ENCODE data around the gene KIAA0753.
"Not testable (repeated sequence)": the region's sequence is repeated elsewhere in the genome, so short reads cannot be mapped to it uniquely, and the experiment has no call there.

Gene KIAA0753

GRCh38 chr17:6611231-6611630 is 29.3 kb downstream of the KIAA0753 start:
- Histone ChIP-seq H3K4me3 (ENCODE audit: low read length) (no peak overlapping the region), H3K9ac (ENCODE audit: low read depth, low read length) (no peak overlapping the region), H3K9me3 (ENCODE audit: insufficient read depth, low read depth, low read length) (no peaks in the 10 kb centered on the region), H3K27me3 (ENCODE audit: insufficient read depth, low read length) (no peaks in the 10 kb centered on the region), H3K4me1 (ENCODE audit: insufficient read depth, low read length) (no peaks in the 10 kb centered on the region), H3K27ac (ENCODE audit: low read depth, low read length) (no peak overlapping the region), H3K36me3 (ENCODE audit: insufficient read depth, low read length) (peaks cover 85% of the 10 kb centered on the region)
- 95% methylated on average over 4 of the region's 4 CpGs for WGBS

GRCh38 chr17:6610011-6610410 is 30.5 kb downstream of the KIAA0753 start:
- Histone ChIP-seq H3K27me3 (ENCODE audit: insufficient read depth, low read length) (no peaks in the 10 kb centered on the region), H3K4me1 (ENCODE audit: insufficient read depth, low read length) (no peaks in the 10 kb centered on the region), H3K36me3 (ENCODE audit: insufficient read depth, low read length) (peaks cover 86% of the 10 kb centered on the region), H3K9me3 (ENCODE audit: insufficient read depth, low read depth, low read length) (no peaks in the 10 kb centered on the region), H3K27ac (ENCODE audit: low read depth, low read length) (no peak overlapping the region), H3K9ac (ENCODE audit: low read depth, low read length) (no peak overlapping the region), H3K4me3 (ENCODE audit: low read length) (no peak overlapping the region)
- WGBS = 95% methylated on average over 4 of the region's 5 CpGs

- H3K9ac ChIP-seq (ENCODE audit: low read depth, low read length) = no peak overlapping the region
- WGBS = 97% methylated on average over 3 of the region's 3 CpGs
- no peaks in the 10 kb centered on the region for H3K9me3 ChIP-seq (ENCODE audit: insufficient read depth, low read depth, low read length)
- H3K27ac ChIP-seq (ENCODE audit: low read depth, low read length) = no peak overlapping the region
- H3K36me3 ChIP-seq (ENCODE audit: insufficient read depth, low read length) = peaks cover 89% of the 10 kb centered on the region
- no peak overlapping the region for H3K4me3 ChIP-seq (ENCODE audit: low read length)
- no peaks in the 10 kb centered on the region for H3K27me3 ChIP-seq (ENCODE audit: insufficient read depth, low read length)
- no peaks in the 10 kb centered on the region for H3K4me1 ChIP-seq (ENCODE audit: insufficient read depth, low read length)
Observed at GRCh38 chr17:6608321-6608720, 32.2 kb downstream of the KIAA0753 start.

- H3K27me3 ChIP-seq (ENCODE audit: insufficient read depth, low read length) = no peaks in the 10 kb centered on the region
- H3K9me3 ChIP-seq (ENCODE audit: insufficient read depth, low read depth, low read length) = no peaks in the 10 kb centered on the region
- WGBS = 95% methylated on average over 6 of the region's 6 CpGs
- no peak overlapping the region for H3K9ac ChIP-seq (ENCODE audit: low read depth, low read length)
- H3K4me1 ChIP-seq (ENCODE audit: insufficient read depth, low read length) = no peaks in the 10 kb centered on the region
- peaks cover 99% of the 10 kb centered on the region for H3K36me3 ChIP-seq (ENCODE audit: insufficient read depth, low read length)
- H3K27ac ChIP-seq (ENCODE audit: low read depth, low read length) = no peak overlapping the region
- H3K4me3 ChIP-seq (ENCODE audit: low read length) = no peak overlapping the region
Observed at GRCh38 chr17:6605142-6605541, 35.4 kb downstream of the KIAA0753 start.

GRCh38 chr17:6603744-6604325 is 36.7 kb downstream of the KIAA0753 start:
- no peaks in the 10 kb centered on the region for H3K9me3 ChIP-seq (ENCODE audit: insufficient read depth, low read depth, low read length)
- H3K27me3 ChIP-seq (ENCODE audit: insufficient read depth, low read length) = no peaks in the 10 kb centered on the region
- no peak overlapping the region for H3K27ac ChIP-seq (ENCODE audit: low read depth, low read length)
- no peak overlapping the region for H3K9ac ChIP-seq (ENCODE audit: low read depth, low read length)
- H3K4me3 ChIP-seq (ENCODE audit: low read length) = no peak overlapping the region
- H3K4me1 ChIP-seq (ENCODE audit: insufficient read depth, low read length) = no peaks in the 10 kb centered on the region
- WGBS = 93% methylated on average over 3 of the region's 3 CpGs
- peaks cover 99% of the 10 kb centered on the region for H3K36me3 ChIP-seq (ENCODE audit: insufficient read depth, low read length)

- Histone ChIP-seq H3K27me3 (ENCODE audit: insufficient read depth, low read length) (no peaks in the 10 kb centered on the region), H3K9ac (ENCODE audit: low read depth, low read length) (no peak overlapping the region), H3K4me3 (ENCODE audit: low read length) (no peak overlapping the region), H3K36me3 (ENCODE audit: insufficient read depth, low read length) (peaks cover 99% of the 10 kb centered on the region), H3K4me1 (ENCODE audit: insufficient read depth, low read length) (no peaks in the 10 kb centered on the region), H3K9me3 (ENCODE audit: insufficient read depth, low read depth, low read length) (no peaks in the 10 kb centered on the region), H3K27ac (ENCODE audit: low read depth, low read length) (no peak overlapping the region)
- 95% methylated on average over 2 of the region's 2 CpGs for WGBS
Observed at GRCh38 chr17:6602141-6602540, 38.4 kb downstream of the KIAA0753 start.

- Histone ChIP-seq H3K9ac (ENCODE audit: low read depth, low read length) (no peak overlapping the region), H3K9me3 (ENCODE audit: insufficient read depth, low read depth, low read length) (no peaks in the 10 kb centered on the region), H3K4me1 (ENCODE audit: insufficient read depth, low read length) (no peaks in the 10 kb centered on the region), H3K4me3 (ENCODE audit: low read length) (no peak overlapping the region), H3K27ac (ENCODE audit: low read depth, low read length) (no peak overlapping the region), H3K27me3 (ENCODE audit: insufficient read depth, low read length) (no peaks in the 10 kb centered on the region), H3K36me3 (ENCODE audit: insufficient read depth, low read length) (peaks cover 99% of the 10 kb centered on the region)
Observed at GRCh38 chr17:6599364-6599763, 41.1 kb downstream of the KIAA0753 start.

- Histone ChIP-seq H3K4me1 (ENCODE audit: insufficient read depth, low read length) (no peaks in the 10 kb centered on the region), H3K9ac (ENCODE audit: low read depth, low read length) (no peak overlapping the region), H3K36me3 (ENCODE audit: insufficient read depth, low read length) (peaks cover 94% of the 10 kb centered on the region), H3K27ac (ENCODE audit: low read depth, low read length) (no peak overlapping the region), H3K27me3 (ENCODE audit: insufficient read depth, low read length) (no peaks in the 10 kb centered on the region), H3K9me3 (ENCODE audit: insufficient read depth, low read depth, low read length) (no peaks in the 10 kb centered on the region), H3K4me3 (ENCODE audit: low read length) (no peak overlapping the region)
- 88% methylated on average over 1 of the region's 1 CpG for WGBS
Observed at GRCh38 chr17:6597727-6598126, 42.8 kb downstream of the KIAA0753 start.

- WGBS = 97% methylated on average over 4 of the region's 4 CpGs
- peaks cover 94% of the 10 kb centered on the region for H3K36me3 ChIP-seq (ENCODE audit: insufficient read depth, low read length)
Observed at GRCh38 chr17:6596941-6597340, 43.6 kb downstream of the KIAA0753 start.

GRCh38 chr17:6596511-6596910 is 44.0 kb downstream of the KIAA0753 start:
- H3K9me3 ChIP-seq (ENCODE audit: insufficient read depth, low read depth, low read length) = no peaks in the 10 kb centered on the region
- H3K9ac ChIP-seq (ENCODE audit: low read depth, low read length) = no peak overlapping the region
- H3K4me3 ChIP-seq (ENCODE audit: low read length) = no peak overlapping the region
- peaks cover 94% of the 10 kb centered on the region for H3K36me3 ChIP-seq (ENCODE audit: insufficient read depth, low read length)
- H3K27me3 ChIP-seq (ENCODE audit: insufficient read depth, low read length) = no peaks in the 10 kb centered on the region
- WGBS = 91% methylated on average over 2 of the region's 2 CpGs
- no peaks in the 10 kb centered on the region for H3K4me1 ChIP-seq (ENCODE audit: insufficient read depth, low read length)
- H3K27ac ChIP-seq (ENCODE audit: low read depth, low read length) = no peak overlapping the region

More at GRCh38 chr17:6596941-6597340, 43.6 kb downstream of the KIAA0753 start:
- no peaks in the 10 kb centered on the region for H3K27me3 ChIP-seq (ENCODE audit: insufficient read depth, low read length)
- H3K4me3 ChIP-seq (ENCODE audit: low read length) = no peak overlapping the region
- H3K9me3 ChIP-seq (ENCODE audit: insufficient read depth, low read depth, low read length) = no peaks in the 10 kb centered on the region
- H3K27ac ChIP-seq (ENCODE audit: low read depth, low read length) = no peak overlapping the region
- H3K4me1 ChIP-seq (ENCODE audit: insufficient read depth, low read length) = no peaks in the 10 kb centered on the region
- H3K9ac ChIP-seq (ENCODE audit: low read depth, low read length) = no peak overlapping the region

- Histone ChIP-seq H3K27ac (ENCODE audit: low read depth, low read length) (no peak overlapping the region), H3K27me3 (ENCODE audit: insufficient read depth, low read length) (no peaks in the 10 kb centered on the region), H3K36me3 (ENCODE audit: insufficient read depth, low read length) (peaks cover 94% of the 10 kb centered on the region), H3K4me1 (ENCODE audit: insufficient read depth, low read length) (no peaks in the 10 kb centered on the region), H3K4me3 (ENCODE audit: low read length) (no peak overlapping the region), H3K9me3 (ENCODE audit: insufficient read depth, low read depth, low read length) (no peaks in the 10 kb centered on the region), H3K9ac (ENCODE audit: low read depth, low read length) (no peak overlapping the region)
- WGBS = 95% methylated on average over 7 of the region's 7 CpGs
Observed at GRCh38 chr17:6596081-6596480, 44.4 kb downstream of the KIAA0753 start.

GRCh38 chr17:6593371-6593770 is 47.1 kb downstream of the KIAA0753 start:
- H3K9me3 ChIP-seq (ENCODE audit: insufficient read depth, low read depth, low read length) = not testable (repeated sequence)

More at GRCh38 chr17:6593371-6593770, 47.1 kb downstream of the KIAA0753 start:
- 95% methylated on average over 14 of the region's 14 CpGs for WGBS
- not testable (repeated sequence) for H3K27ac ChIP-seq (ENCODE audit: low read depth, low read length); H3K4me1 ChIP-seq (ENCODE audit: insufficient read depth, low read length); H3K27me3 ChIP-seq (ENCODE audit: insufficient read depth, low read length); H3K4me3 ChIP-seq (ENCODE audit: low read length); H3K9ac ChIP-seq (ENCODE audit: low read depth, low read length)
- peaks cover 92% of the 10 kb centered on the region for H3K36me3 ChIP-seq (ENCODE audit: insufficient read depth, low read length)
